AG09319 (cell line): Measurements from ENCODE around the gene GOLT1B.
"Not testable (repeated sequence)": the region's sequence is repeated elsewhere in the genome, so short reads cannot be mapped to it uniquely, and the experiment has no call there.

Experiments used
- DNase-seq: peaks from one replicate; pipeline ENCODE4 v3.0.0-alpha.2; 2010; ENCODE audit warnings: low read depth; ENCODE audit errors: extremely low read depth
- CTCF ChIP-seq: IDR thresholded peaks from 2 replicates; pipeline ENCODE4 v1.5.1; 2011; ENCODE audit warnings: low read depth, mild to moderate bottlenecking, inconsistent platforms, low read length, moderate library complexity

Gene GOLT1B

GRCh38 chr12:21501258-21502163, at the start of gene GOLT1B, which contains the start of gene RECQL:
Gene GOLT1B (plus strand): TSS chr12:21501789. CDS start chr12:21501924, 135 bp downstream.
Gene RECQL (minus strand): TSS chr12:21501635. CDS start chr12:21499570, 2,065 bp downstream.
- no peak for TF ChIP-seq CTCF
- peak; percentile 94 for DNase-seq

GRCh38 chr12:21453312-21453852, 48.2 kb upstream of the GOLT1B start:
- no peak for TF ChIP-seq CTCF
- no peak for DNase-seq

- no peak for DNase-seq
- no peak for TF ChIP-seq CTCF
These were observed 45.3 kb upstream of the GOLT1B start for GRCh38 chr12:21456291-21456780.

GRCh38 chr12:21459474-21459873, 42.1 kb upstream of the GOLT1B start:
- no peak for TF ChIP-seq CTCF
- no peak for DNase-seq

- not testable (repeated sequence) for DNase-seq
These were observed 34.3 kb upstream of the GOLT1B start for GRCh38 chr12:21467334-21467733.

GRCh38 chr12:21471294-21471693, 30.3 kb upstream of the GOLT1B start:
- TF ChIP-seq CTCF: no peak
- DNase-seq: no peak

GRCh38 chr12:21472197-21472823, 29.3 kb upstream of the GOLT1B start:
- TF ChIP-seq CTCF: no peak
- no peak for DNase-seq
